ENCODE measurements around the gene IFRD2. TPM values are rescaled to one million over a fixed set of nuclear protein-coding genes. Genes with fewer than 3 reads are reported as not detected.

IFRD2 gene
- total RNA-seq, 1 donor from 2014 or later = 54.2 TPM

- no peak for DNase-seq (ENCODE audit: extremely low spot score, unreplicated experiment)
- no peaks in the 10 kb centered on the region for H3K9me3 Mint-ChIP-seq (ENCODE audit: unreplicated experiment)
- H3K27me3 Mint-ChIP-seq (ENCODE audit: unreplicated experiment) = no peaks in the 10 kb centered on the region
- H3K4me3 Mint-ChIP-seq (ENCODE audit: unreplicated experiment) = no peak overlapping the region
- peaks cover 80% of the 10 kb centered on the region for H3K4me1 Mint-ChIP-seq (ENCODE audit: unreplicated experiment)
- H3K27ac Mint-ChIP-seq (ENCODE audit: unreplicated experiment) = peak overlapping the region; percentile 70
- no peak for TF ChIP-seq CTCF (IDR thresholded peaks at IDR 0.05)
- no peaks in the 10 kb centered on the region for H3K36me3 Mint-ChIP-seq (ENCODE audit: unreplicated experiment)
Measured at GRCh38 chr3:50266017-50266416, 26.2 kb downstream of the IFRD2 start.

- peaks cover 84% of the 10 kb centered on the region for H3K4me1 Mint-ChIP-seq (ENCODE audit: unreplicated experiment)
- DNase-seq (ENCODE audit: extremely low spot score, unreplicated experiment) = no peak
- no peaks in the 10 kb centered on the region for H3K9me3 Mint-ChIP-seq (ENCODE audit: unreplicated experiment)
Measured at GRCh38 chr3:50265571-50265970, 26.7 kb downstream of the IFRD2 start.

GRCh38 chr3:50264964-50265485 lies 27.2 kb downstream of the IFRD2 start:
- Mint-ChIP-seq H3K4me1 (ENCODE audit: unreplicated experiment) (peaks cover 86% of the 10 kb centered on the region), H3K27me3 (ENCODE audit: unreplicated experiment) (no peaks in the 10 kb centered on the region), H3K36me3 (ENCODE audit: unreplicated experiment) (no peaks in the 10 kb centered on the region), H3K4me3 (ENCODE audit: unreplicated experiment) (no peak overlapping the region), H3K9me3 (ENCODE audit: unreplicated experiment) (no peaks in the 10 kb centered on the region), H3K27ac (ENCODE audit: unreplicated experiment) (peak overlapping the region; percentile 89)
- TF ChIP-seq CTCF (IDR thresholded peaks at IDR 0.05) = no peak
- no peak for DNase-seq (ENCODE audit: extremely low spot score, unreplicated experiment)

More at GRCh38 chr3:50265571-50265970, 26.7 kb downstream of the IFRD2 start:
- no peak overlapping the region for H3K4me3 Mint-ChIP-seq (ENCODE audit: unreplicated experiment)
- no peaks in the 10 kb centered on the region for H3K36me3 Mint-ChIP-seq (ENCODE audit: unreplicated experiment)
- no peaks in the 10 kb centered on the region for H3K27me3 Mint-ChIP-seq (ENCODE audit: unreplicated experiment)
- peak overlapping the region; percentile 70 for H3K27ac Mint-ChIP-seq (ENCODE audit: unreplicated experiment)
- no peak for TF ChIP-seq CTCF (IDR thresholded peaks at IDR 0.05)

- Mint-ChIP-seq H3K27me3 (ENCODE audit: unreplicated experiment) (no peaks in the 10 kb centered on the region), H3K27ac (ENCODE audit: unreplicated experiment) (peak overlapping the region; percentile 89), H3K9me3 (ENCODE audit: unreplicated experiment) (no peaks in the 10 kb centered on the region), H3K4me3 (ENCODE audit: unreplicated experiment) (no peak overlapping the region), H3K4me1 (ENCODE audit: unreplicated experiment) (peaks cover 84% of the 10 kb centered on the region), H3K36me3 (ENCODE audit: unreplicated experiment) (no peaks in the 10 kb centered on the region)
- TF ChIP-seq CTCF (IDR thresholded peaks at IDR 0.05) = no peak
- DNase-seq (ENCODE audit: extremely low spot score, unreplicated experiment) = peak; percentile 94
Measured at GRCh38 chr3:50264383-50264963, 27.8 kb downstream of the IFRD2 start.

- TF ChIP-seq CTCF (IDR thresholded peaks at IDR 0.05) = no peak
- Mint-ChIP-seq H3K27me3 (ENCODE audit: unreplicated experiment) (no peaks in the 10 kb centered on the region), H3K27ac (ENCODE audit: unreplicated experiment) (peak overlapping the region; percentile 89), H3K36me3 (ENCODE audit: unreplicated experiment) (no peaks in the 10 kb centered on the region), H3K4me1 (ENCODE audit: unreplicated experiment) (peaks cover 78% of the 10 kb centered on the region), H3K4me3 (ENCODE audit: unreplicated experiment) (no peak overlapping the region), H3K9me3 (ENCODE audit: unreplicated experiment) (no peaks in the 10 kb centered on the region)
- DNase-seq (ENCODE audit: extremely low spot score, unreplicated experiment) = no peak
Measured at GRCh38 chr3:50263478-50264382, 28.5 kb downstream of the IFRD2 start.

All from osteocyte (in vitro differentiated cells).